T1000 (cell line): ENCODE results near the gene DNAJB7.
A peak's percentile ranks its signal among the peaks of the same experiment; 100 is the strongest.
"Not testable (repeated sequence)": the region's sequence is repeated elsewhere in the genome, so short reads cannot be mapped to it uniquely, and the experiment has no call there.

ENCODE experiments used
- DNase-seq: peaks from one replicate; lab custom pipeline; 2025; ENCODE audit warnings: mixed read lengths; lab: John Stamatoyannopoulos, UW

Gene DNAJB7

GRCh38 chr22:40844951-40845350 lies 17.0 kb downstream of the DNAJB7 start:
- no peak for DNase-seq

GRCh38 chr22:40838486-40838885 lies 23.4 kb downstream of the DNAJB7 start:
- no peak for DNase-seq

GRCh38 chr22:40834619-40835018 lies 27.3 kb downstream of the DNAJB7 start:
- DNase-seq: no peak

- no peak for DNase-seq
Measured at GRCh38 chr22:40829131-40829530, 32.8 kb downstream of the DNAJB7 start.

GRCh38 chr22:40826984-40827741 lies 34.8 kb downstream of the DNAJB7 start:
- no peak for DNase-seq

GRCh38 chr22:40826292-40826691 lies 35.6 kb downstream of the DNAJB7 start:
- not testable (repeated sequence) for DNase-seq

GRCh38 chr22:40823426-40823825 lies 38.5 kb downstream of the DNAJB7 start:
- no peak for DNase-seq

- DNase-seq: no peak
Measured at GRCh38 chr22:40819599-40820140, 42.2 kb downstream of the DNAJB7 start.

GRCh38 chr22:40818747-40819598 lies 42.9 kb downstream of the DNAJB7 start, which contains the start of gene SLC25A17:
TSS of gene SLC25A17 (minus strand) at chr22:40819346. CDS start at chr22:40819248, 98 bp downstream.
- peak; percentile 77 for DNase-seq

GRCh38 chr22:40818192-40818746 lies 43.6 kb downstream of the DNAJB7 start:
- DNase-seq: no peak

GRCh38 chr22:40817737-40818136 lies 44.2 kb downstream of the DNAJB7 start:
- no peak for DNase-seq

- no peak for DNase-seq
Measured at GRCh38 chr22:40813912-40814315, 48.0 kb downstream of the DNAJB7 start.
